BJ (cell line): ENCODE results near the gene PROKR2. TPM values are rescaled to one million over a fixed set of nuclear protein-coding genes. Genes with fewer than 3 reads are reported as not detected.
A peak's percentile ranks its signal among the peaks of the same experiment; 100 is the strongest.

ENCODE experiments used
- CTCF ChIA-PET: fragments of 350-600 bp; formaldehyde crosslinking; extraction: SDS; loops from one replicate; lab custom pipeline; 2021; ENCODE audit warnings: antibody characterized with exemption, inconsistent platforms; lab: Yijun Ruan, JAX
- POLR2A ChIA-PET: fragments of 300-600 bp; sonication (Branson Sonifier 250); formaldehyde crosslinking; extraction: SDS; loops from one replicate; lab custom pipeline; 2021; ENCODE audit warnings: antibody characterized with exemption; lab: Charles Lee
- DNase-seq: peaks from one replicate; pipeline ENCODE4 v3.0.0-alpha.2; 2011; ENCODE audit warnings: low read depth
- H3K27me3 ChIP-seq: 2 replicates; pipeline ENCODE4 v1.6.0; 2011; ENCODE audit warnings: low read length; ENCODE audit not compliant: control insufficient read depth, insufficient read depth
- H3K36me3 ChIP-seq: 2 replicates; pipeline ENCODE4 v1.5.1; 2011; ENCODE audit warnings: low read length; ENCODE audit not compliant: control insufficient read depth, insufficient read depth
- H3K4me3 ChIP-seq: 2 replicates; pipeline ENCODE4 v1.5.1; 2011; ENCODE audit warnings: low read depth, mild to moderate bottlenecking, control low read depth, low read length
- CTCF ChIP-seq: IDR thresholded peaks from 2 replicates; pipeline ENCODE4 v1.5.1; 2011; ENCODE audit warnings: low read depth, mild to moderate bottlenecking, control low read depth, inconsistent platforms, low read length, moderate library complexity; ENCODE audit not compliant: insufficient read depth
- polyA plus RNA-seq: library from polyadenylated mRNA; depleted of rRNA; stranded (reverse); fragments of >200 nt; gene quantifications from 2 replicates; pipeline ENCODE4 v1.2.3, GENCODE V29; 2011

Gene PROKR2
- polyA plus RNA-seq, 1 experiment, result not detected

GRCh38 chr20:5357946-5358345, 41.2 kb upstream of the PROKR2 start:
- DNase-seq, result no peak
- Histone ChIP-seq H3K27me3 (no peaks in the 10 kb centered on the region), H3K4me3 (no peak overlapping the region), H3K36me3 (no peaks in the 10 kb centered on the region)
- CTCF ChIA-PET, result no interaction called here
- POLR2A ChIA-PET, result no interaction called here
- no peak for TF ChIP-seq CTCF

- no peak for DNase-seq
- CTCF ChIA-PET, result no interaction called here
- Histone ChIP-seq H3K27me3 (peaks cover 1% of the 10 kb centered on the region; the same call in 1 of the 2 replicates), H3K4me3 (no peak overlapping the region), H3K36me3 (no peaks in the 10 kb centered on the region)
- POLR2A ChIA-PET, result no interaction called here
- no peak for TF ChIP-seq CTCF
These were observed 40.2 kb upstream of the PROKR2 start for GRCh38 chr20:5356941-5357340.

GRCh38 chr20:5354901-5355300, 38.1 kb upstream of the PROKR2 start:
- no peaks in the 10 kb centered on the region for H3K36me3 ChIP-seq
- peaks cover 2% of the 10 kb centered on the region; the same call in 1 of the 2 replicates for H3K27me3 ChIP-seq
- CTCF ChIA-PET, result no interaction called here
- no peak for TF ChIP-seq CTCF
- no peak for DNase-seq
- POLR2A ChIA-PET, result no interaction called here
- no peak overlapping the region for H3K4me3 ChIP-seq

- TF ChIP-seq CTCF, result no peak
- Histone ChIP-seq H3K27me3 (peaks cover 2% of the 10 kb centered on the region; the same call in 1 of the 2 replicates), H3K36me3 (no peaks in the 10 kb centered on the region), H3K4me3 (no peak overlapping the region)
- POLR2A ChIA-PET, result no interaction called here
- CTCF ChIA-PET, result interaction anchor here (0.8 kb wide), 1 partner anchor 94 kb away, joined by 4 read pairs; no protein-coding TSS in a partner anchor
- DNase-seq, result peak; percentile 8
These were observed 37.1 kb upstream of the PROKR2 start for GRCh38 chr20:5353624-5354496.

GRCh38 chr20:5349448-5349847, 32.7 kb upstream of the PROKR2 start:
- Histone ChIP-seq H3K27me3 (peaks cover 2% of the 10 kb centered on the region; the same call in 1 of the 2 replicates), H3K4me3 (no peak overlapping the region), H3K36me3 (no peaks in the 10 kb centered on the region)
- no peak for TF ChIP-seq CTCF
- ChIA-PET CTCF (no interaction called here), POLR2A (no interaction called here)
- no peak for DNase-seq
